Measurements from ENCODE around the gene SYT3. TPM values are rescaled to one million over a fixed set of nuclear protein-coding genes. Genes with fewer than 3 reads are reported as not detected.
A peak's percentile ranks its signal among the peaks of the same experiment; 100 is the strongest.

Gene SYT3
- total RNA-seq (1 to 10 TPM; 2.5 to 5.5 TPM), polyA plus RNA-seq (ENCODE audit: insufficient read depth, low read depth, low replicate concordance) (3.3 TPM)
- long read RNA-seq, donor 1, partial matches to known transcripts = 0 of 1 reads
- long read RNA-seq, donor 1, other reads (novel, unspliced or antisense) = 0 of 1 reads
- long read RNA-seq, donor 2 = 0 reads

GRCh38 chr19:50639121-50640112, at the start of gene SYT3:
Gene SYT3, minus strand, starts transcription at chr19:50639881. Its CDS starts 2,470 bp downstream, at chr19:50637411.
- DNase-seq = peak; percentile 80
- Histone ChIP-seq H3K9me3 (no peaks in the 10 kb centered on the region), H3K36me3 (ENCODE audit: low read depth, missing control alignments) (no peaks in the 10 kb centered on the region), H3K27me3 (no peaks in the 10 kb centered on the region), H3K27ac (no peak within 1 kb of the TSS), H3K4me3 (peak within 1 kb of the TSS; percentile 31 to 55), H3K4me1 (no peaks in the 10 kb centered on the region)
- WGBS, 2 donors = 1 to 4% methylated on average over 38 to 48 of the region's 76 CpGs
- intact Hi-C loops (cut with DNase I; ENCODE audit: low total_unique reads) = no loop called here
- TF ChIP-seq CTCF (IDR thresholded peaks at IDR 0.05) = no peak
- TF ChIP-seq POLR2A (IDR thresholded peaks at IDR 0.05) = no peak

GRCh38 chr19:50688766-50689165, 49.1 kb upstream of the SYT3 start:
- no peaks in the 10 kb centered on the region for H3K27me3 ChIP-seq
- H3K4me1 ChIP-seq = no peaks in the 10 kb centered on the region
- H3K36me3 ChIP-seq (ENCODE audit: low read depth, missing control alignments) = no peaks in the 10 kb centered on the region
- H3K4me3 ChIP-seq = no peak overlapping the region
- no peak overlapping the region for H3K27ac ChIP-seq
- TF ChIP-seq POLR2A (IDR thresholded peaks at IDR 0.05) (no peak), CTCF (IDR thresholded peaks at IDR 0.05) (no peak)
- WGBS, 2 donors = 79 to 83% methylated on average over 9 to 13 of the region's 19 CpGs
- no peaks in the 10 kb centered on the region for H3K9me3 ChIP-seq
- no peak for DNase-seq
- intact Hi-C loops (cut with DNase I; ENCODE audit: low total_unique reads) = no loop called here

GRCh38 chr19:50686310-50687032, 46.8 kb upstream of the SYT3 start:
- no peaks in the 10 kb centered on the region for H3K36me3 ChIP-seq (ENCODE audit: low read depth, missing control alignments)
- H3K27ac ChIP-seq = no peak overlapping the region
- TF ChIP-seq POLR2A (IDR thresholded peaks at IDR 0.05) (no peak), CTCF (IDR thresholded peaks at IDR 0.05) (no peak)
- peak overlapping the region in 1 of 2 donors; percentile 36 for H3K4me3 ChIP-seq
- intact Hi-C loops (cut with DNase I; ENCODE audit: low total_unique reads) = no loop called here
- no peaks in the 10 kb centered on the region for H3K27me3 ChIP-seq
- H3K4me1 ChIP-seq = no peaks in the 10 kb centered on the region
- WGBS, 2 donors = 40 to 48% methylated on average over 16 to 50 of the region's 50 CpGs
- DNase-seq = peak; percentile 37
- no peaks in the 10 kb centered on the region for H3K9me3 ChIP-seq

GRCh38 chr19:50679177-50680125, 39.8 kb upstream of the SYT3 start:
- DNase-seq = peak; percentile 85
- Histone ChIP-seq H3K9me3 (no peaks in the 10 kb centered on the region), H3K36me3 (ENCODE audit: low read depth, missing control alignments) (no peaks in the 10 kb centered on the region), H3K27ac (no peak overlapping the region), H3K4me3 (no peak overlapping the region), H3K27me3 (no peaks in the 10 kb centered on the region), H3K4me1 (no peaks in the 10 kb centered on the region)
- WGBS, 2 donors = 10 to 15% methylated on average over 23 of the region's 23 CpGs
- no peak for TF ChIP-seq CTCF (IDR thresholded peaks at IDR 0.05)
- intact Hi-C loops (cut with DNase I; ENCODE audit: low total_unique reads) = no loop called here
